Coronary artery (tissue), 2 donors: ENCODE results near the gene TMEM139.

Experiments
- DNase-seq: peaks from one replicate; pipeline ENCODE4 v3.0.0-alpha.2; 2017; ENCODE audit warnings: low spot score
- H3K27ac ChIP-seq, 2 donors: fragments of 200-600 bp; sonication (generic); one replicate each; pipeline ENCODE4 v1.5.1; 2016 to 2019
- H3K4me3 ChIP-seq: fragments of 200-600 bp; sonication (generic); 2 replicates; pipeline ENCODE4 v1.5.1; 2016; ENCODE audit warnings: mild to moderate bottlenecking, moderate library complexity
- TF ChIP-seq, protein P1 (sequence below): fragments of 200-600 bp; sonication (generic); IDR thresholded peaks from one replicate; pipeline ENCODE4 v1.5.1; 2019; ENCODE audit warnings: antibody characterized with exemption

TMEM139 gene

DNA sequence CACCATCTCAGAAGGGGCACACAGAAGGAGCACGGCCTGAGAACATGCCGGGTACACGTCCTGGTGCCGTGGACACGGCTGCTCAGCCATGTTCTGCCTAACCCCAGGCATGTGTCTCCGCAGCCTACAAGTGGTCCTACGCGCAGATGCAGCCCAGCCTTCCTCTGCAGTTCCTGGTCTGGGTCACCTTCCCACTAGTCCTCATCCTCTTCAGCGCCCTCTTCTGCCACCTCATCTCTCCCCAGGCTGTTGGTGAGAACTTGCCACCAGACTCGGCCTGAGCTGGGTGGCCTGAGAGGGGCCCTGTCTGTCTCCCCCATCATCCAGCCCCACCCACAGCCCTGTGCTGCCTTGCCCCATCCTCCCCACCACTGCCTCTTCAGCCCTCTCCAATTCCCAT, 36.5 kb downstream of the TMEM139 start:
- Histone ChIP-seq H3K4me3 (no peak overlapping the region), H3K27ac (no peak overlapping the region)
- no peak for DNase-seq
- TF ChIP-seq, protein P1, sequence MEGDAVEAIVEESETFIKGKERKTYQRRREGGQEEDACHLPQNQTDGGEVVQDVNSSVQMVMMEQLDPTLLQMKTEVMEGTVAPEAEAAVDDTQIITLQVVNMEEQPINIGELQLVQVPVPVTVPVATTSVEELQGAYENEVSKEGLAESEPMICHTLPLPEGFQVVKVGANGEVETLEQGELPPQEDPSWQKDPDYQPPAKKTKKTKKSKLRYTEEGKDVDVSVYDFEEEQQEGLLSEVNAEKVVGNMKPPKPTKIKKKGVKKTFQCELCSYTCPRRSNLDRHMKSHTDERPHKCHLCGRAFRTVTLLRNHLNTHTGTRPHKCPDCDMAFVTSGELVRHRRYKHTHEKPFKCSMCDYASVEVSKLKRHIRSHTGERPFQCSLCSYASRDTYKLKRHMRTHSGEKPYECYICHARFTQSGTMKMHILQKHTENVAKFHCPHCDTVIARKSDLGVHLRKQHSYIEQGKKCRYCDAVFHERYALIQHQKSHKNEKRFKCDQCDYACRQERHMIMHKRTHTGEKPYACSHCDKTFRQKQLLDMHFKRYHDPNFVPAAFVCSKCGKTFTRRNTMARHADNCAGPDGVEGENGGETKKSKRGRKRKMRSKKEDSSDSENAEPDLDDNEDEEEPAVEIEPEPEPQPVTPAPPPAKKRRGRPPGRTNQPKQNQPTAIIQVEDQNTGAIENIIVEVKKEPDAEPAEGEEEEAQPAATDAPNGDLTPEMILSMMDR: no peak

DNA sequence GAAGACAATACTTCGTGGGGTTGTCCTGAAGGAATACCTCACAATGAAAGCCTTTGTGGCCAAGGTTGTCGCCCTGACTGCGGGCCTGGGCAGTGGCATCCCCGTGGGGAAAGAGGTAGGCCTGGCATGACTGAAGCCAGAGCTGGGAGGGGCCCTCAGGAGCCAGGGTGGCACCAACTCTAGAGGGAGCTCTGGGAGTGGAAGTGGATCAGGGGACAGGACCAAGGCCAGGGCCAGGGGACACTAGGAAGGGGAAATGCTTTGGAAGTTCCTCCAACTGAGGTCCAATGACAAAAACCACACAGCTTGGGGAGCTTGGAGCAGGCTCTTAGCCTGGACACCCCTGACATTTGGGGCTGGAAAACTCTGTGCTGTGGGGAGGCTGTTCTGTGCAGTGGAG, 37.0 kb downstream of the TMEM139 start:
- Histone ChIP-seq H3K27ac (no peak overlapping the region), H3K4me3 (no peak overlapping the region)
- DNase-seq: no peak
- TF ChIP-seq, protein P1: no peak

DNA sequence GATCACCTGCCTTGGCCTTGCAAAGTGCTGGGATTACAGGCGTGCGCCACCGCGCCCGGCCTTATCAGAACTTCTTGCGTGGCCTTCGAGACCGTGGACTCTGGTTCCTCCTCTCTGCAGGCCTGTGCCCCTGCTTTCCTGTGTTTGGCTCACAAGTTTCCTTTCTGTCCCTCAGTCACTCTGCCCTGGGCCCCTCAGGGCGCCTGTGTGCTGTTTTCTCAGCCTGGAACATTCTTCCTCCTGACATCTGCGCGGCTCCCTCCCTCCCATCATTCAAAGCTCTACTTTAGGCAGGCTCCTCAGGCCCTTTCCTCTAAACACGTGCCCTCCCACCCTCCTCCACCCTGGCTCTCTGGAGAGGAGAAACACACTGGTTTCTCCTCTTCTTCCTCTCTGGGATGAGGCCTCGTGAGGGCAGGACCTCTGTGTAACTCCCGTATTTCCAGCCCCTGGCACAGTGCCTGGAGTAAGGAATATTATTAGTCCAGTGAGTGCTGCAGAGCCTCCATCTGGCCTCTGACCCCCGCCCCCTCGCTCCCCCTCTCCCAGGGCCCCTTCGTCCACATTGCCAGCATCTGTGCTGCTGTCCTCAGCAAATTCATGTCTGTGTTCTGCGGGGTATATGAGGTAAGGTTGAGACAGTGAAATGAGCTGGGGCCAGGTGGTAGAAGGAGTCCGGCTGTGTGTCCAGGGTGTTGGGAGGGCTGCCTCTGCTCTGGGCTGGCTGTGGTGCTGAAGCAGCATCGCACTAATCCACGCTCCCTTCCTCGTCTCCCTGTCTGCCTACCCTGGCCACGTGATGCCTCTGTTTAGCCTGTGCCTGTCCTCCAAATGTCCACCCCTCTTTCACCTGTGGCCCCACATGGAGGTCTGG, 38.2 kb downstream of the TMEM139 start:
- TF ChIP-seq, protein P1: no peak
- no peak overlapping the region for H3K4me3 ChIP-seq
- no peak overlapping the region for H3K27ac ChIP-seq
- DNase-seq: no peak

DNA sequence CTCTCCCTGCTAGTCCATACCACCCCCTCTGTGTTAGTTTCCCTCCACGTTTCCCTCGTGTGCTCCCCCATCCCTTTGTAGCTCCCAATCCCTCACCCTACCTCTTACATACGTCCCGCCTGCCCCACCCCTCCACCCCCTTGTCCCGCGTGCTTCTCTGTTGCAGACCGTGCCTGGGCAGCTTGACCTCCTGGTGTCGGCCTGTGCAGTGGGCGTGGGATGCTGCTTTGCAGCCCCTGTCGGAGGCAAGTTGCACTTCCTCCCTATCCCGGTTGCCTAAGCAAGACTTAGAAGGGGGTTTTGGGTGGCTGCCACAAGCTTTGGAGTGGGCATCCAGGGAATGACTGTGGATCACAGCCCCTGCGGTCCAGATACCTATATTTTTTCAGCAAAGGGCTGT, 38.9 kb downstream of the TMEM139 start:
- no peak for DNase-seq
- no peak overlapping the region for H3K27ac ChIP-seq
- TF ChIP-seq, protein P1: no peak
- H3K4me3 ChIP-seq: no peak overlapping the region

DNA sequence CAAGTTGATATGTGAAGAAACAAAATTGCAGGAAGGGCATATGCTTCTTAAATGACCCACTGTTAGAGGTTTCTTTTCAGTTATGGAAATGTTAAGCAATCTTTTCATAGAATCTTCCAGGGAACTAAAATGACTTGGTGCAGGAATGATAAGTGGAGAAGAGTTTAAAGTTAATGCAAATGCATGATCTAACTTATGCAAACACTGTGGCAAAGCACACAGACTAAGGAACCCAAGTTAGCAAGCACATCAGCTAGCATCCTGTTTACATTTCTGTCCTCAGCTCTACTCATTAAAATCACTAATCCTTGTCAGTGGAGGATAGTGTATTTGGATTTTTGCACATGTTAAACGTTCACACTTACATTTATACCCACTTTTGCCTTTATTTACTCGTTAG, 40.5 kb downstream of the TMEM139 start:
- Histone ChIP-seq H3K27ac (no peak overlapping the region), H3K4me3 (no peak overlapping the region)
- no peak for DNase-seq
- TF ChIP-seq, protein P1: no peak

DNA sequence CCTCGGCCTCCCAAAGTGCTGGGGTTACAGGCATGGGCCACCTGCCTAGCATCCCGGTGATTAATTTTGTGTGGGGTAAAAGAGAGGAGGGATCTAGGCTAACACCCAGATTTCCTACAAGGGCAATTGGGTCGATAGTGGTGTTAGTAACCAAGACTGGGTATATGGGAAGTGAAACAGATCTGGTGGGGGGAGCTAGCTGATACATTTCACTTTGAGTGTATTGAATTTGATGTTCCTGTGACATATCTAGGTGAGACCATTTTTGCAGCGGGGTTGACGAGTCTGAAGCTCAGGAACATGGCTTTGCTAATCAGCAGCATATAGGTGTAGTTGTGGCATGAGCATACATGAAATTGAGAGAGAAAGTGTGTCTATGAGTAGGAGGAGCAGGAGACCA, 43.1 kb downstream of the TMEM139 start:
- TF ChIP-seq, protein P1: no peak
- no peak for DNase-seq
- Histone ChIP-seq H3K4me3 (no peak overlapping the region), H3K27ac (no peak overlapping the region)
